GM12891 (cell line): ENCODE measurements around the gene CGGBP1.

Experiments
- PAX5 ChIP-seq: IDR thresholded peaks from 2 replicates; pipeline ENCODE4 v1.6.1; 2011; ENCODE audit warnings: low read length, moderate library complexity, mild to moderate bottlenecking; ENCODE audit not compliant: insufficient read depth, severe bottlenecking
- POLR2A ChIP-seq: IDR thresholded peaks from 2 replicates; pipeline ENCODE4 v1.6.1; 2011; ENCODE audit warnings: low read depth, low read length, control low read depth
- POLR2AphosphoS5 ChIP-seq: IDR thresholded peaks from 2 replicates; pipeline ENCODE4 v1.6.1; 2011; ENCODE audit warnings: low read depth, low read length, control low read depth
- SPI1 ChIP-seq: IDR thresholded peaks from 2 replicates; pipeline ENCODE4 v1.6.1; 2011; ENCODE audit warnings: low read depth, low read length, control low read depth
- TAF1 ChIP-seq: IDR thresholded peaks from 2 replicates; pipeline ENCODE4 v1.6.1; 2011; ENCODE audit warnings: low read depth, low read length, control low read depth

- TF ChIP-seq TAF1 (no peak), POLR2A (no peak), POLR2AphosphoS5 (no peak), SPI1 (no peak), PAX5 (no peak)
Observed at GRCh38 chr3:88033079-88033478, 25.7 kb downstream of the CGGBP1 start.
